Eye (tissue), 1 donor: Measurements from ENCODE around the gene GPATCH2.

Source experiments
- DNase-seq: peaks from one replicate; pipeline ENCODE4 v3.0.0-alpha.2; 2015

GPATCH2 gene

DNA sequence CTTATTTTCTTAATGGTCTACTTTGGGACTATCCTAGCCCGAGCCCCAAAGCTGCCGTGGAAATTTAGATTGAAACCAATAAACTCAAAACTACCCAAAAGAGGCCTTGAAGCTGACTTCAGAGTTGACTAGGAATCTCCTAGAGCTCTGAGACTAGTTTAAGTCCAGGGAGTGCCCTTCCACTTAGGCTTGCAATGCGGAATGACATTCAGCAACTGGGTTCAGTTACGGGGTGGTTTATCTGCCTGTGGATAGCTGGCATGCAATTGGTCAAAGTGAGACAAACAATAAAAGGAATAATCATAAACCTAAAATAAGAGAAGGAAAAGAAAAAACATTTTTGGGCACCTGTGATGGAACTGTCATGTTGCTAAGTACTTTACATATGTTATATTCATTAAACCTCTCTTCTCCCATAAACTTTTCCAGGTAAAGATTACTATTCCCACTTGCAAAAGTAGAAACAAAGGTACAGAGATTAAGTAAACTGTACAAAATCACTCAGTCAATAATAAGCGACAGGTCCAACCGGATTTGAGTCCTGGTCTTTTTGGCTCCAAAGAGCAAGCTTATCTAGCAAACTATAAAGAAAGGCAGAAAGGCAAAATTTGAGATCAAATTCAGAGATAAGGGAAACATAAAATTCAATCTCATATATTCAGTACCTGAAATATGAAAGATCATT, 56.5 kb downstream of the GPATCH2 start:
- no peak for DNase-seq

DNA sequence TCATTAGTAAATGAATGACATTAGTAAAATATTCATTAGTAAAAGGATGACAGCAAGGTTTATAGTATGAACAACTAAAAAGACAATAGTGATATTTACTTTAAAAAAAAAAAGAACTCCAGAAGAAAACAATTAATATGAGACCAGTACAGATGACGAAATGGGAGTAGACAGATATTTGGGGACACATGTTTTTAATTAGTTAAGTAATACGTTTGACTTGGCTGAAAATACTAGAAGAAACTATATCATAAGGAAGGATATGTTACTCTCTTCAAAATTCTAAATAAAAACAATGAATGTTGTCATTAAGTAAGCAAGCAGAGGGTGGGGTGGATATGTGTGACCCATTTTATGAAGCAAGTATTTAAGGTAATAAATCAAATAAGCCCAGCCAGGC, 61.9 kb downstream of the GPATCH2 start:
- no peak for DNase-seq

DNA sequence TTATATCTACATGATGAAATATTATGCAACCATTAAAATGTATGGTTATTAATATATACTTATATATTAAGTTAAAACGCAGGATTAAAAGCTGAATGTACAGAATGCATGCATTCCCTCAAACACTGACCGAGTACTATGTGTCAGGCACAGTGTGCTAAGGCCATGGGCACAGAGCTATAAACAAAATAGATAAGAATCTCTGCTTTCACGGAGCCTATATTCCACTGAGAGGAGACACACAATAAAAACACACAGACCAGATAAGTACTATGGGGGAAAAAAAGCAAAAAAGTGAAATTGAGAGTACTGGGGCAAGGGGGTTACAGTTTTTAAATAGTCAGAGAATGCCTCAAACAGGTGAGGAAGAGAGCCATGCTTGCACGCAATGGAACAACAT, 62.7 kb downstream of the GPATCH2 start:
- no peak for DNase-seq

DNA sequence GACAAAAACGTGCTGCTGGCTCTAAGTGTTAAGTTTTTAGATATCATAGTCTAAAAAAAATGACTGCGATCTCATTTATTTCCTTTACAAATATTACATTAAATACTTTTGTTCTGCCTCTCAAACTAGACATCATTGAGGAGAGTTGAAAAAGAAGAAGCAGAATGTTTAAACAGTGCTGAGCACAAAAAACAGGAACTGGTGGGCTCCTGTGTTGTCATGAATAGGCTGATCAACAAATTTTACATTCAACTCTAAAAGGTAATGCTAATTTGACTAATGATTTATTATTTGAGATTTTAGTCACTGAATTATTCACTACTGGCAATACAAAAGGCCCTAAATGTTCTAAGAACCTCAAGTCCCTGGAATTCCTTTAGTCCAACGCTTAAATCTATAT, 66.1 kb downstream of the GPATCH2 start:
- DNase-seq, result no peak

DNA sequence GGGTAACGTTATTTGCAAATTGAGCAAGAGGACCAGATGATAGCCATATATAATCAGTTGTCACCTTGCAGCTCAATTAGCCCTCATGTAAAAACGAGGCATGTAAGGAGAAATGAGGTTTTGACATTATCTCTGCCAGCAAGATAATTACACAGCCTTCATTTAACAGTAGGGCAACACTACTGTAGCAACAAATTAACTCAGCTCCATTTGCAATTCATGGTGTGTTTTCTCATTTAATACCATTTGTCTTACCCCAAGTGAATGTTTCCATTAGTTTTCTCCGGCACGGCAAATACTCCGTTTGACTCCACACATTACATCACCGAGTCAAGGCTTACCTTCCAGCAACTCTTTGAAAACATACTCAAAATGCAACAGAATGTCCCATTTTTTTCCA, 66.7 kb downstream of the GPATCH2 start:
- no peak for DNase-seq

- DNase-seq, result no peak
These were observed 67.7 kb downstream of the GPATCH2 start for GRCh38 chr1:217563179-217563578.

DNA sequence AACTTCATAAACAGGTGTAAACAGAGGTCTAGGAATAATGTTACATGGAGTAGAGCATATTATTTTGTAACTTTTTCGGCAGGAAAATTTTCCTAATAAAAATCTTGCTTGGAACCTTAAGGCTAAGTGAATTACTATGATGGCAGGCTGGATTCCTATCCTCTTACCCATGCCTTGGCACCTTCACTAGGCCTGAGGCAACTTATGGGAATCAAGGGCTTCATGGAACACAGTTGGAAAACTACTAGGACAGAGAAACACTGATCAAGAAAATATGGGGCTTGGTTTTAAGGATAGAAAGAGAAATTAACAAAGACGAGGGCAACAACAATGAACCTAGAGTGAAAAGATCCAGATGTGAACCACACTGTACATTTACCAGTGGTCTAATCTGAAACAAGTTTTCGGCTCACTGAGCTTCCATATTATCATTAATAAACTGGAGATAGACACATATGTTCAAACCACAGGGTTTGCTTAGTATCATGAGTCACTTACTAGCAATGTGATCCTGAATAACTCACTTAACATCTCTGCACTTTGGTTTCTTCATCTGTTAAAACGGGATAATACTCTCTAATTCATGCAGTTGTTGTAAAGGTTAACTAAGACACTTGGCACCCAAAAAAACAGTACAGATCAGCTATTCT, 68.5 kb downstream of the GPATCH2 start:
- no peak for DNase-seq

DNA sequence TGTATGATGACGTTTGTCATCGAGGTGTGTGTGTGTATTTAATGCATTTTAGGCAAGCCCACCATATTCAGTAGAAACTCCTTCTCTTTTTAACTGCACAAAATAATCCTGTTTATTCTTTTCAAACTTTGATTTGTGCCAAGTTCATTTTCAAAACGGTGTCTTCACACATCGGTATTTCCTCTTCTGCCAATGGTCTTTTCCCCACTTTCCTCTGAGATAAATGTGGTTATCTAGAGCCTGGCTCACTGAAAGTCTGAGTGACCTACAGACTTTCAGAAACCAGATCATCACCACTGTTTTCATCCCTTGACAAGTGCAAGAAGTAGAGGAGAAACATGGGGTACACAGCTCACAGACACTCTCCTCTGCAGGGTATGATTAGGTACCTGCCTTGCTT, 69.4 kb downstream of the GPATCH2 start:
- no peak for DNase-seq

DNA sequence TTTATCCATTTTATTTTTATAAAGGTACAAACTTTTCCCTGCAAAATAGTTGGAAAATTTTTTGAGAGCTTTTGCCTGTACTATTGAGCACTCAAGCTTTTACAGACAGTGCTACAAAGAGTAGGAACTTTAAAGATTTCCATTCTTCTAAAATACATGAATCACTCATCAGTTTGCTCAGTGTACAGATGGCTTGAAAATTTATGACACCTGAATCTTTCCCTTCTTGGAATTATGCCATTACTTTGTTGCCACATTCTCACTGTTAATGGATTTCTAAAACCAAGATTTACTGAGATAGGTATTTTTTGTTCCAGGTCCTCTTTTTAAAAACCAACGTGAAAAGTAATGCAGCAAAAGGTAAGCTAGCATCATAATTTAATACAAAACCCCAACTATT, 76.0 kb downstream of the GPATCH2 start:
- no peak for DNase-seq

- peak; percentile 17 for DNase-seq
These were observed 76.9 kb downstream of the GPATCH2 start for GRCh38 chr1:217553949-217554509.

- DNase-seq, result no peak
These were observed 78.4 kb downstream of the GPATCH2 start for GRCh38 chr1:217552339-217552951.

GRCh38 chr1:217542837-217543236, 88.1 kb downstream of the GPATCH2 start:
- no peak for DNase-seq

DNA sequence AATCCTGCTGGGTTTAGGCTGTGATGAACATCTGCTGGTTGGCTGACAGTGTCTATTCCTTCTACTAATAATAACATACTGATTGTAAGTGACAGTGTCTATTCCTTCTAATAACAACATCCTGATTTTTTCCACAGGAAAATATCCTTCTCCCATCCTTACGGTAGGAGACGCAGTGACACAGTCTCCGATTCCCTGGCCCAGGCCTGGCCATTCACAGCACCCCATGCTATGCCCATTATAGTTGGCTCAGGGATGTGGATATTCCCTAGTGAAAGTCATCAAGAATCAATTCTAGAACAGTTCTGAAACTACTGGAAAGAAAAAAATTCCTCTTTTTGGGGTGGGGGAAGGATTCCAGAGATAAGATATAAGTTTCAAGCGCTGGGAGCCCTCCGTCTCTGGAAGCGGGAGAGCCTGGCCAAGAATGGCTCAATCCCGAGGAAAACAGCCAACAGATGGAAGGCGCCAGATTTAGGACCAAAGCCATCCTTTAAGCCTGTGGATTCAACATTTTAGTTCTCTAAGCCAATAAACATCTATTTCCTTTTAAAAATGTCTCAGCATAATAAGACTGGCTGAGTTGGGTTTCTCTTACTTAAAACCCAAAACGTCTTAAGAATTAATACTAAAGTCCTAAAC, 88.6 kb downstream of the GPATCH2 start:
- DNase-seq, result no peak

DNA sequence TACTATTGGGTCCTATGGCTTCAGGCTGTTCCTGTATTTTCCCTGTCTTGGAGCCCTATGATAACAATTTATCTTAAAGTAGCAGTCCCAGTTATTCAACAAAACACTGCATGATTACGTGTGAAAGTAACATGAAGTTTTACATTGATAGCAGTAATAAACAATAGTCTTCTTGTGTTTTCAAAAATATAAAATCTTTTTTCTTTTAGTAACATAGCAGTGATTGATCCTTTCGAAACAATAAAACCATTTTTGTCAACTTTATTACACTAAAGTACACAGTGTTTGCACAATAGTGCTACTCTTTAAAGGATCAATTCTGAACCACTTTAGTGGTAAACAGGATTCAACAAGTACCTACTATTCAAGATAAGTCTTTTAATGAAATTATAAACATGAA, 90.6 kb downstream of the GPATCH2 start:
- no peak for DNase-seq

GRCh38 chr1:217539510-217539909, 91.4 kb downstream of the GPATCH2 start:
- no peak for DNase-seq

DNA sequence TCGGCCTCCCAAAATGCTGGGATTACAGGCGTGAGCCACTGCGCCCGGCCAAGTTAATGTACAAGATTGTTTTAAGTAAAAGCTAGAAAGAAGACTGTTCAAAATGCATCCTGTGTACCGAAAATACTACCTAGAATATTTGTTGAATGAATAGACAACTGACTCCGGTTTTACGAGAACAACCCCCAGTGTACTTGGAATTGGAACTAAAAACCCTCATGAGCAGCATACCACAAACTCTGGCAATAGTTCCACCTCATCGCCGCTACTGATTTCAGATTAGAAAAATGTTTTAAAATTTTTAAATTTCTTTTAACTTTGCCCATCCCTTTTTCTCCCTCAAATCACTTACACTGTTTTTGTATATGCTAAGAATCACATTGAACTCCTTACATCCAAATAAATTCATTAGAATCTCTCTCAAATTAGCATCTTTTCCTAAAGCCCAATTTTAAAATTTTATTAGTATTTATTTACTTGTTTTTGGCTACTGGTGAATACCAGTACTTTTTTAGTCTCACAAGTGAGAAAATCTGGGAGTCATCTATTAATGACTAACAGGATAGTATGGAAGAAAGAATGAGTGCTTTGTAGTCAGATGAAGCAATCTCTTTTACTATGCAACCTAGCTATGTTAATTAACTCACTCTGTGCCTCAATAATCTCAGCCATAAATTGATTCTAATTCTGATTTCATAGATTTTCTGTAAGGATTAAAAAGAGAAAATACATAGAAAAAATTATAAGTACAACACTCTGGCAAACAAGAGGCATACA, 95.1 kb downstream of the GPATCH2 start:
- no peak for DNase-seq

GRCh38 chr1:217534566-217534965, 96.3 kb downstream of the GPATCH2 start:
- no peak for DNase-seq

DNA sequence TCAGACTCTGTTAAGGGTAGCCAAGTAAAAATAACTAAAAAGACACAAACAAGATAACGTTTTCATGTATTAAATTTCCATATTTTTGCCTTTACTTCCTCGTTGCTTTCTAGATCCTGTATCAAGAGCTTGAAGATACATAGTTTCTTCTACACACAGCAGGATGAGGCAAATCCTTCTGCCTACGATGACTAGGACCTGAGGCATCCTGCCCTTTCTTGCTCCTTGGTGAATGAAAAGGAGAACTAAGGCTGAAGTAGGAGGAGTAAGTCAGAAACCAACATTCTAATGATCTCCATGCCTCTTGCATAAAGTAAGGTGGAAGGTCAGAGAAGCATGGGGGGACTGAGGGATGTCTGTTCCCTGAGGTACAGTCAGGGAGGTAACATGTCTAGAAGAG, 102.6 kb downstream of the GPATCH2 start:
- DNase-seq, result no peak

GRCh38 chr1:217527151-217527550, 103.7 kb downstream of the GPATCH2 start:
- DNase-seq, result no peak

DNA sequence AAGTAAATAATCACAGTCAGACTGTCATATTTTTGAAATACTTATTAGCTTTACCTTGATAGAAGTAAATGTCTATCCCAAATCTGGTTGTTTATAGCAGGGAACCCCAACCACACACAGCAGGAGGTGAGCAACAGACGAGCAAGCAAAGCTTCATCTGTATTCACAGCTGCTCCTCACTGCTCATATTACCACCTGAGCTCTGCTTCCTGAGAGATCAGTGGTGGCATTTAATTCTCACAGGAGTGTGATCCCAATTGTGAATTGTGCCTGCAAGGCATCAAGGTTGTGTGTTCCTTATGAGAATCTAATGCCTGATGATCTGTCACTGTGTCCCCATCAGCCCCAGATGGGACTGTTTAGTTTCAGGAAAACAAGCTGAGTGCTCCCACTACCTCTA, 104.3 kb downstream of the GPATCH2 start:
- no peak for DNase-seq

DNA sequence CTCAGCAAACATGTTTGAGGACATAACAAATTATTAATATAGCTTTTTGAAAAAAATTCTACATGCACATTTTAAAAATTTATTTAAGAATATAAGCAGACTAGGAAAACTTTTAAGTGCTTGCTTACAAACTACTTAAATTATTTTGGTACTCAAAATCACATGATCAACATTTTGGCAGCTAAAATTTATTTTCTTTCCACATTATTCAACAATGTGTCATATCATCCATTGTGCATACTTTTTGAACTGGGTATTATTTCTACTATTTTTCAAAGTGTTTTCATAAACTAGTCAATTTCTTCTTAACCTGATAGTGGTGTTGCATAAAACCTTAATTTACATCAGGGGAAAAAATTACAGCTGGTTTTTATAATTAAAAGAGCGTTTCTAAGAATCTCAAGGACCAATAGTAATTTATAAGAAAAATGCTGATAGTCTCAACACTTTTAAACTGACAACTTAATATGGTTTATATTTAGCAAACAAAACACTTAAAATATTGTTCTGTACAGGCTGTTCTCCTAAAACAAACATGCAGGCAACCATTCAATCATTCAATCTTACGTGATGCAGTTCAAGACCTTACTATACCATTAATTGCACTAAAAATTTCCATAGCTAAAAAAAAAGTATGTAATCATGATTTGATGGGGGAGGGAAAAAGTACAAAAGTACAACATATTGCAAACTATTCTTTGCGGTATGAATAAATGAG, 105.0 kb downstream of the GPATCH2 start:
- no peak for DNase-seq
